Testis (tissue), 3 donors: ENCODE measurements around the gene CAMTA1. TPM values are rescaled to one million over a fixed set of nuclear protein-coding genes. Genes with fewer than 3 reads are reported as not detected.
"Not testable (repeated sequence)": the region's sequence is repeated elsewhere in the genome, so short reads cannot be mapped to it uniquely, and the experiment has no call there.

Experiments used
- DNase-seq: peaks from one replicate; pipeline ENCODE4 v3.0.0-alpha.2; 2019
- H3K27ac ChIP-seq, 2 donors: fragments of 200-600 bp; sonication (generic); one replicate each; pipeline ENCODE4 v1.5.1; 2019
- H3K27me3 ChIP-seq: fragments of 200-600 bp; sonication (generic); one replicate; pipeline ENCODE4 v1.5.1; 2019
- H3K36me3 ChIP-seq: fragments of 200-600 bp; sonication (generic); one replicate; pipeline ENCODE4 v1.5.1; 2017; ENCODE audit warnings: low read depth; ENCODE audit errors: missing control alignments
- H3K4me1 ChIP-seq: fragments of 200-600 bp; sonication (generic); one replicate; pipeline ENCODE4 v1.5.1; 2019
- H3K4me3 ChIP-seq, 2 donors: fragments of 200-600 bp; sonication (generic); one replicate each; pipeline ENCODE4 v1.5.1; 2017 to 2019
- H3K9me3 ChIP-seq: fragments of 200-600 bp; sonication (generic); one replicate; pipeline ENCODE4 v1.5.1; 2017
- POLR2A ChIP-seq: fragments of 450-650 bp; IDR thresholded peaks from one replicate; pipeline ENCODE4 v1.6.1; 2017; ENCODE audit warnings: antibody characterized with exemption, mild to moderate bottlenecking, moderate library complexity
- WGBS, 2 donors: methylation state at CpG; one replicate each; pipeline ENCODE4 v1.1.5; 2018; 5-methylcytosine and 5-hydroxymethylcytosine counted together
- intact Hi-C: fragments of 100-400 bp; cut with DNase I; formaldehyde crosslinking; loops from one replicate; pipeline ENCODE4 v1.15.1; 2023; ENCODE audit warnings: low total_unique reads
- polyA plus RNA-seq: library from polyadenylated mRNA; stranded (reverse); fragments of 350-450 nt; fragmentation: Illumina TruSeq; extraction: RNeasy Lipid Tissue Mini Kit (QIAGEN cat#74804); gene quantifications from one replicate; pipeline ENCODE4 v1.2.3, GENCODE V29; 2014; ENCODE audit warnings: low read depth, low replicate concordance; ENCODE audit not compliant: insufficient read depth
- total RNA-seq, 2 donors: library from RNA; depleted of rRNA; stranded (reverse); fragments of >200 nt; gene quantifications; one replicate each; pipeline ENCODE4 v1.2.3, GENCODE V29; 2016
- TF ChIP-seq, protein P1 (sequence below), 3 experiments: fragments of 450-650 bp in 2 of 3; fragments of 200-600 bp in 1 of 3; sonication (generic) in 1 of 3; IDR thresholded peaks; one replicate each; pipeline ENCODE4 v1.5.1; 2016 to 2019; ENCODE audit warnings: antibody characterized with exemption in 3 of 3, mild to moderate bottlenecking in 2 of 3, moderate library complexity in 1 of 3

CAMTA1 gene
- total and polyA plus RNA-seq, 3 donors from 2014 or later, result 116 to 158 (median 119) TPM

DNA sequence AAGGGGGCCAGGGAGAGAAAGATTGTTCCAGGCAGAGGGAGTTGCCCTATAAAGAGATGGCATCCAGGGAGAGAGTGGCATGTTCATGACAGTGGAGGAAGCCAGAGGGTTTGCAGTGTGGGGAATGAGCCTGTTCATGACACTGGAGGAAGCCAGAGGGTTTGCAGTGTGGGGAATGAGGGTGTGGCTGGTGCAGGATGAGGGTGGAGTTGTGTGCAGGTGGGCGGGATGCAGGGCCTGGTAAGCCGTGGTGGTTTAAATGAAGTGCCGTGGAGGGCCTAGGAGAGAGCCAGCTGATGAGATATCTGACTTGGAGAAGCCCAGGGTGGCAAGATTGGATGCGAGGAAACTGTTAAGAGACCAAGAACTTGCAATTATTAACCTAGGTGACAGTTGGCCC, 131.8 kb downstream of the CAMTA1 start:
- Histone ChIP-seq H3K27me3 (no peaks in the 10 kb centered on the region), H3K4me1 (peaks cover 16% of the 10 kb centered on the region), H3K4me3 (no peak overlapping the region), H3K36me3 (no peaks in the 10 kb centered on the region), H3K27ac (no peak overlapping the region), H3K9me3 (no peaks in the 10 kb centered on the region)
- 81 to 88% methylated on average over 4 of the region's 4 CpGs for WGBS, 2 donors
- TF ChIP-seq POLR2A, result no peak
- TF ChIP-seq, protein P1, sequence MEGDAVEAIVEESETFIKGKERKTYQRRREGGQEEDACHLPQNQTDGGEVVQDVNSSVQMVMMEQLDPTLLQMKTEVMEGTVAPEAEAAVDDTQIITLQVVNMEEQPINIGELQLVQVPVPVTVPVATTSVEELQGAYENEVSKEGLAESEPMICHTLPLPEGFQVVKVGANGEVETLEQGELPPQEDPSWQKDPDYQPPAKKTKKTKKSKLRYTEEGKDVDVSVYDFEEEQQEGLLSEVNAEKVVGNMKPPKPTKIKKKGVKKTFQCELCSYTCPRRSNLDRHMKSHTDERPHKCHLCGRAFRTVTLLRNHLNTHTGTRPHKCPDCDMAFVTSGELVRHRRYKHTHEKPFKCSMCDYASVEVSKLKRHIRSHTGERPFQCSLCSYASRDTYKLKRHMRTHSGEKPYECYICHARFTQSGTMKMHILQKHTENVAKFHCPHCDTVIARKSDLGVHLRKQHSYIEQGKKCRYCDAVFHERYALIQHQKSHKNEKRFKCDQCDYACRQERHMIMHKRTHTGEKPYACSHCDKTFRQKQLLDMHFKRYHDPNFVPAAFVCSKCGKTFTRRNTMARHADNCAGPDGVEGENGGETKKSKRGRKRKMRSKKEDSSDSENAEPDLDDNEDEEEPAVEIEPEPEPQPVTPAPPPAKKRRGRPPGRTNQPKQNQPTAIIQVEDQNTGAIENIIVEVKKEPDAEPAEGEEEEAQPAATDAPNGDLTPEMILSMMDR (IDR thresholded peaks at IDR 0.05), result no peak
- intact Hi-C loops, result no loop called here
- DNase-seq, result no peak

DNA sequence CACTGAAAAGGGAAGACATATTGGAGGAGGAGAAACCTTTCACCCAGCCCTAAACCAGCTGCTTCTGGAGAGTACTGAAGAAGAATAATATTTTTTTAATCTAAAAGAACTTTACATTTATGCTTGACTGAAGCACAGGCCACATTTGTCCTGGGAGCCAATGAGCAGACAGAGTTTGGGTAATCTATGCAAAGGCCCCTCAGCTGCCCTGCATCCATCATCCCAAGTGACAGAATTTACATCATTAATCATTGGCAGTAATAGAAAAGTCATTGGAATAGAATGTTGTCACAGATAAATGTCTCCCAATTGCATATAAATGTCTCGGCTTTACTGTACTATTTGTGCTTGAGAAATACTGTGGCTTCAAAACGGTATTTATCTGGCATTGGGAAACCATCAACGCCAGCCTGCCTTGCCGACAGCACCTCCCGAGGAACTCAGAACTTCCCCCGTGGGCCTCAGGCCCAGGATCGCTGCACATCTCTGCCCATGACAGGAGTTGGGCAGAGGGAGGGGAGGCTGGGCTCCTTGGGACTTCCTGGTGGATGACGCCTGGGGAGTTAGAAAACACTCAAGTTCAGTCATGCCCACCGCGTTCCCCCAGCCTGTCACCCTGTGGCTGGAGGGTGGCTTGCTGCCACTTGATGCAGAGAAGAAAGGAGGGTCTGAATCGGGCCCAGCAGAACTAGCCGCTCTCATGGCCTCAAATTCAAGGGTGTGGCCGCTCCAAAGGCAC, 133.1 kb downstream of the CAMTA1 start:
- peaks cover 14% of the 10 kb centered on the region for H3K4me1 ChIP-seq
- WGBS, 2 donors, result 81 to 92% methylated on average over 11 to 13 of the region's 13 CpGs
- no peak overlapping the region for H3K27ac ChIP-seq
- no peak for DNase-seq
- intact Hi-C loops, result no loop called here
- TF ChIP-seq POLR2A, result no peak
- TF ChIP-seq, protein P1 (IDR thresholded peaks at IDR 0.05), result no peak
- H3K36me3 ChIP-seq, result no peaks in the 10 kb centered on the region
- no peaks in the 10 kb centered on the region for H3K27me3 ChIP-seq
- H3K9me3 ChIP-seq, result no peaks in the 10 kb centered on the region
- no peak overlapping the region for H3K4me3 ChIP-seq

DNA sequence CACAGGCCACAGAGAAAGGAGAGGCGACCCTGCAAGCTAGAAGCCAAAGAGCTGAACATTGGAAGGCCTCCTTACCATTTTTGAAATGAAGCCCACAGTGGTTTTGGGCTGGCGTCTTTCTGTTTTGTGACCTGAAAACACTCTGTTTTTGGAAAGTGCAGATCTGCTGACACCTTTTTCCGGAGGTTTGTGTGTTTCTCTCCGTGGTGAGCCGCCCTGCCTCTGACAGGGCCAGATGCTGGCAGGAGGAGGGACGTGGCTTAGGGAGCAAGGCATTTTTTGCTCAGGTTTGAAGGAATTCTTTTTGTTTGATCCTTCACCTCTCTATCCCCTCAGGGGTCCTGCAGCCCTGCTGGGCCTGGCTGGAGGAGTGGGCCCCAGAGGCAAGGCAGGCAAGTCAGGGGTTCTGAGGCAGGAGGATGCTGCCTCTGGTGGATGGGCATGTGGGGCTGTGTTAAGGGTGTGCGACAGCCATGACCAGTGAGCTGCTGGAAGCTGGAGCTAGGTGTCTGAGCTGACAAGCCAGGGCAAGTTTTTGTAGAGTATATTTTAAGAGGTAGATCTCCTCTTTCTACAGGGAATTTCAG, 133.8 kb downstream of the CAMTA1 start:
- Histone ChIP-seq H3K27me3 (no peaks in the 10 kb centered on the region), H3K4me3 (no peak overlapping the region), H3K36me3 (no peaks in the 10 kb centered on the region), H3K4me1 (peaks cover 20% of the 10 kb centered on the region), H3K9me3 (no peaks in the 10 kb centered on the region), H3K27ac (no peak overlapping the region)
- intact Hi-C loops, result no loop called here
- no peak for DNase-seq
- 83 to 84% methylated on average over 6 to 7 of the region's 7 CpGs for WGBS, 2 donors
- TF ChIP-seq, protein P1 (IDR thresholded peaks at IDR 0.05), result no peak
- no peak for TF ChIP-seq POLR2A

DNA sequence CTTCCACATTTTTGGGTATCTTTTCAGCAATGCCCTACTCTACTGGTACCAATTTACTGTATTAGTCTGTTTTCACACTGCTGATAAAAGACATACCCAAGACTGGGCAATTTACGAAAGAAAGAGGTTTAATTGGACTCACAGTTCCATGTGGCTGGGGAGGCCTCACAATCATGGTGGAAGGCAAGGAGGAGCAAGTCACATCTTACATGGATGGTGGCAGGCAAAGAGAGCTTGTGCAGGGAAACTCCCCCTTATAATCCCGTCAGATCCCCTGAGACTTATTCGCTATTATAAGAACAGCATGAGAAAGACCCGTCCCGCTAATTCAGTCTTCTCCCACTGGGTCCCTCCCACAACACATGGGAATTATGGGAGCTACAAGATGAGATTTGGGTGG, 136.3 kb downstream of the CAMTA1 start:
- intact Hi-C loops, H3K9me3 ChIP-seq, H3K27me3 ChIP-seq, DNase-seq, H3K4me3 ChIP-seq, H3K36me3 ChIP-seq: not testable (repeated sequence)
- Histone ChIP-seq H3K27ac (peak overlapping the region; percentile 23 to 76), H3K4me1 (peaks cover 35% of the 10 kb centered on the region)
- 94 to 97% methylated on average over 5 of the region's 5 CpGs for WGBS, 2 donors

DNA sequence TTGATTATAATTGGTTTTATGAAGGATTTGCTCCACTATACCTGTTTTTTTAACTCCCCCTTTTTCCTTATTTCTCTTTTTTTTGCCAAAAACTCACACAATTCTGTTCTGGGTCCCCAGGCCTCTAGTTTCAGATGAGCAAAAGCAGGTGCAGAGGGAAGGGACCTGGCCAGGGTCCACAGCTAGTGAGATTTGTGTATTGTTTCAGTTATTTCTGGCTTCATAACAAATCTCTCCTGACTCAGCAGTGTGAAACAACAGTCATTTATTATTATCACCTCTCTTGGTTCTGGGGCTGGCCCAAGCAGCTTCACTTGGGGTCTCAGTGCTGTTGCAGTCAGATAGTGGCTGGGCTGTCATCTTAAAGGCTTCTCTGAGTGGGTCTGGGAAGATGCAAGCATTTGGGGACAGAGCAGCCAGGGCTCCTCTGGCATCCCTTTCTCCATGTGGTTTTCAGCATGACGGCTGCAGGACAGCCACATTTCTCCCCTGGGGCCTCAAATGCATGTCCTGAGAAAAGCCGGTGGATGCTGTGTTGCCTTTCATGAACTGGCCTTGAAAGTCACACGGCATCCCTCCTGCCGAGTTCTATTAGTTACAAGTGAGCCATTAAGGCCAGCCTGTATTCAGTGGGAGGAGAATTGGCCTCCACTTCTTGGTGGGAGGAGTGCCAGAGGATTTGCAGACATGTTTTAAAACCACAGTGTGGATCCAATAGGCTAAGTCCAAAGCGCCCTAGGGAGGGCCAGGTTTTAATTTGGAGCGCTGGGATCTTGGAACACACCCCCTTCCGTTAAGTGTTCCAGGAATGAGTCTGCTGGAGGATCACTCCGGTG, 137.1 kb downstream of the CAMTA1 start:
- no peaks in the 10 kb centered on the region for H3K36me3 ChIP-seq
- no peak overlapping the region for H3K4me3 ChIP-seq
- no peak for TF ChIP-seq POLR2A
- TF ChIP-seq, protein P1 (IDR thresholded peaks at IDR 0.05), result no peak
- peak overlapping the region; percentile 23 to 76 for H3K27ac ChIP-seq
- H3K9me3 ChIP-seq, result no peaks in the 10 kb centered on the region
- intact Hi-C loops, result no loop called here
- WGBS, 2 donors, result 24 to 49% methylated on average over 7 to 8 of the region's 8 CpGs
- no peaks in the 10 kb centered on the region for H3K27me3 ChIP-seq
- peak; percentile 97 for DNase-seq
- H3K4me1 ChIP-seq, result peaks cover 35% of the 10 kb centered on the region
